LNCaP clone FGC (cell line): Measurements from ENCODE around the gene RALY.
A peak's percentile ranks its signal among the peaks of the same experiment; 100 is the strongest.

Source experiments
- DNase-seq: peaks from one replicate; pipeline ENCODE4 v3.0.0-alpha.2; 2011; ENCODE audit warnings: low read depth
- H3K4me3 ChIP-seq: 2 replicates; pipeline ENCODE4 v1.5.1; 2011; ENCODE audit warnings: mild to moderate bottlenecking, low read depth, low read length, control low read depth
- CTCF ChIP-seq: IDR thresholded peaks from 2 replicates; pipeline ENCODE4 v1.5.1; 2012; ENCODE audit warnings: mild to moderate bottlenecking; ENCODE audit not compliant: control insufficient read depth, insufficient read depth; ENCODE audit errors: extremely low read depth

The RALY gene

DNA sequence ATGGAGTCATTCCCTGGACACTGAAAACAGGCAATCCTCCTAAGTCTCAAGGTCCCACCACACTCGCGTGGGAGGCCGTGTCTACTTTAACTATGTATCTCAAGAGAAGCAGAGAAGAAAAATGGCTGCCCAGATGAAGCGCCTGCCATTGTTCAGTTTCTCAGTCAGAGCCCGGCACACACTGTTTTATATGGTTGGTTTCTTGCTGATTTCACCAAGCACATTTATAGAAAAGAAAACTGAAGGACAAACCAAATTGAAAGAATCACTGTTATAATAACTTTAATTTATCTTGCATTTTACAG is 95.4 kb downstream of the RALY start:
- DNase-seq, result no peak
- no peak overlapping the region for H3K4me3 ChIP-seq
- no peak for TF ChIP-seq CTCF

DNA sequence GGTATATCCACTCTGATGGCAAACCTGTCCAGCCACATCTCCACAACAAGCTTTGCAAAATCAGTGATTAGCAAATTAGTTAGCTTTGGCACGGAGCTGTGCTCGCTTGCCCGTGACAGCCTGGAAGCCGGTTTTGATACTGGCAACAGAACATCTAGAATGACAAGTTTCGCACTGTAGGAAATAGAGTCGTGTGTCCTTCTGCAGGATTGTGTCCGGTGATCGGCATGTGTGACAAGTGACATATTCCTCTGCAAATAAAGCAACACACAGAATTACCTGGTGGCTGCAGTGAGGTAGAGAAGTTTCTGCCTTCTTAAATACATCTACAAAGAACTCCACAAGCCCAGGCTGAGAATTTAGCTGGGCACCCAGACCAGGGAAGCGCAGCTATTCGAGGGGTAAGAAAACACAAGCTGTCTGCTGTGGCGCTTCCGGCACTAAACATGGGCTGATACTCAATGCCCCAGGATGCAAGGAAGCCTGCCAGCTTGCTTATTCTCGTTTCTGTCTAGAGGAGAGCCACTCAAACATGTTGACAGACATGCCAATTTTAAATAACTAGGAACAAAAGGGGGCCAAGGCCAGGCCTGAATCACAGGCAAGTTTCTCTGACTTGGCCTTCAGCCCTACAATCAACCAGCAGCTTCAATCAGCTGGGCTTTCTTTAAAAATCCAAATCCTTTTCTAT is 96.1 kb downstream of the RALY start:
- no peak for TF ChIP-seq CTCF
- DNase-seq, result peak; percentile 82
- H3K4me3 ChIP-seq, result no peak overlapping the region

DNA sequence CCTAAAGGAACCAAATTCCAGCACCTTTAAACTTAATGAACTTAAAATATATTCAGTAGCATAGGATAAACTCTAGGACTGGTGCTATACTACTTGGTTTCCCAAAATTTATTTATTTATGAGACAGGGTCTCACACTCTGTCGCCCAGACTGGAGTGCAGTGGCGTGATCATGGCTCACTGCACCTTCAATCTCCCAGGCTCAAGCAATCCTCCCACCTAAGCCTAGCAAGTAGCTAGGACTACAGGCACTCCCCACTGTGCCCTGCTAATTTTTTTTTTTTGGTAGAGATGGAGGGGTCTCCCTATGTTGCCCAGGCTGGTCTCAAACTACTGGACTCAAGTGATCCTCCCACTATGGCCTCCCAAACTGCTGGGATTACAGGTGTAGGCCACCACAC is 96.9 kb downstream of the RALY start:
- DNase-seq, result no peak
- H3K4me3 ChIP-seq, result no peak overlapping the region
- no peak for TF ChIP-seq CTCF

GRCh38 chr20:34091637-34092200 is 98.0 kb downstream of the RALY start:
- no peak for TF ChIP-seq CTCF
- no peak overlapping the region for H3K4me3 ChIP-seq

GRCh38 chr20:34093895-34094294 is 100.2 kb downstream of the RALY start:
- H3K4me3 ChIP-seq, result no peak overlapping the region
- no peak for TF ChIP-seq CTCF
- no peak for DNase-seq

More at GRCh38 chr20:34091637-34092200, 98.0 kb downstream of the RALY start:
- DNase-seq, result no peak

- TF ChIP-seq CTCF, result no peak
- no peak overlapping the region for H3K4me3 ChIP-seq
- no peak for DNase-seq
Observed at GRCh38 chr20:34095825-34096224, 102.1 kb downstream of the RALY start.
